ENCODE measurements around the gene SC5D.

The SC5D gene

GRCh38 chr11:121328176-121328966, 35.8 kb downstream of the SC5D start:
- no peak for DNase-seq (ENCODE audit: low read depth)
- TF ChIP-seq CTCF (IDR thresholded peaks at IDR 0.05; ENCODE audit: low read depth, low read length, missing control alignments) = no peak
- H3K4me3 ChIP-seq (ENCODE audit: low read depth, low read length) = no peak overlapping the region

DNA sequence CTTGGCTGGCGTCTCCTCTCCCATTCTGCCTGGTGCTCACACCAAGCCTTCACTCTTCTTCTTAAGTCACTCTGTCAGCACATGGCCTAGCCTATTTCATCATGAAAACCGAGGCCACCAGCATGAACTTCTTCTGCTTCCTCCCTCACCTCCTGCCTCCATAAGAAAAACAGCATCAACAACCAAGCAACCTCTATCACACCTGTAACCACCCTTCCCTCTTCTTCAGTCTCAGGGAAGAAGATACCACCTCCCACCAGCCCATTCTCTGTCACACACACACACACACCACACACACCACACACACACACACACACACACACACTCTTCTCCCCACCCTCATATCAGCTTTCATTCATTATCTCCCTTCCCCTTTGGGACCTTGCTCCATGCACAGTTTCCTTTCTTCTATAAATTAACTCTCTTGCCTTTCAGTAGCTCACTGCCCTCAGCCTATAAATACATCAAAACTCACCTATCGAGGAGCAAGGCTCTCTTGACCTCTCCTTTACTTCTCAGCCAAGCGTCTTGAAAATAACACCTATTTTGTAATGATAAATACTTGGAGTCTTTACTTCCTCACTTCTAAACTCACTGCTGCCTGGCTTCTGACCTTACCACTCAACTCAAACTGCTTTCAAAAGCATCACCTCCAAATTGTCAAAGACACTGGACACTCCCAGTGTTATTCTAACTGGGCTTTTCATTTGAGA, 36.6 kb downstream of the SC5D start:
- DNase-seq (ENCODE audit: low read depth) = no peak
- no peak overlapping the region for H3K4me3 ChIP-seq (ENCODE audit: low read depth, low read length)
- TF ChIP-seq CTCF (IDR thresholded peaks at IDR 0.05; ENCODE audit: low read depth, low read length, missing control alignments) = no peak

GRCh38 chr11:121329781-121330395, 37.3 kb downstream of the SC5D start:
- H3K4me3 ChIP-seq (ENCODE audit: low read depth, low read length) = no peak overlapping the region
- no peak for DNase-seq (ENCODE audit: low read depth)
- no peak for TF ChIP-seq CTCF (IDR thresholded peaks at IDR 0.05; ENCODE audit: low read depth, low read length, missing control alignments)

DNA sequence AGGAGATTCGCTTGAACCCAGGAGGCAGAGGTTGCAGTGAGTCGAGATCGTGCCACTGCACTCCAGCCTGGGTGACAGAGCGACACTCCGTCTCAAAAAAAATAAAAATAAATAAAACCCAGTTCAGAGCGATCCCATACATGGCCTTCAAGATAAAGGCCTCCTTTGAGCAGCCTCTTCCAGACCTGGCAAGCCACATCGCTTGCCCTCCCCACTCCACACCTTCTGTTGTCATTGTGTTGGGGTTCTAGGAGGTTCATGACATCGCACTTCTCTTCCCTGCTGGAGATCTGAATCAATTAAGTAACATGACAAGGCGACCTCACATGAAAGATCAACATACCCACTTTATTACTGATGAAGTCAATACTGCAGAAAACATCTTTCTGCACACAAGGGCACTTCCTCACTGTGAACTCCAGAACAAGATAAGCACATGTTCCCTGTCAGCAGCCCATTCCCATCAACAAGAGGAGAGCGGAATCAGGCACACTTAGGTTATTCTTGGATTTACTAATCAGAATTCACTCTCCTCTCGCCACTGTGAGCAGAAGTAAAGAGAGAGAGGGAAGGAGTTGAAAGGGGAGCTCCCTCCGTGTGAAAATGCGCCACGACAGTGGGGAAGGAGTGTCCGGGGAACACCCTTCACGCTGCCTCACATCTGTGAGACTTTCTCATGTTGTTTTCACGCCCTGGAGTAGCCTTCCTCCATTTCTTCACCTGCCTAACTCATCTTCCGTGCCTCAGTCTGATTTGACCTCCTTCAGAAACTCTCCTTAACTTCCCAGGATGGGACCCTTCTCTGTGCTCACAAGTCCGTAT, 38.3 kb downstream of the SC5D start:
- TF ChIP-seq CTCF (IDR thresholded peaks at IDR 0.05; ENCODE audit: low read depth, low read length, missing control alignments) = no peak
- H3K4me3 ChIP-seq (ENCODE audit: low read depth, low read length) = no peak overlapping the region
- DNase-seq (ENCODE audit: low read depth) = no peak

GRCh38 chr11:121334973-121335710, 42.6 kb downstream of the SC5D start:
- no peak for DNase-seq (ENCODE audit: low read depth)
- no peak overlapping the region for H3K4me3 ChIP-seq (ENCODE audit: low read depth, low read length)
- TF ChIP-seq CTCF (IDR thresholded peaks at IDR 0.05; ENCODE audit: low read depth, low read length, missing control alignments) = no peak

All from GM12864 (cell line).